SU-DHL-6 (cell line): Measurements from ENCODE around the gene HEXD.

ENCODE experiments used
- H2AFZ ChIP-seq: fragments of 200-600 bp; sonication (generic); 2 replicates; pipeline ENCODE4 v1.6.1; 2014; ENCODE audit warnings: low read depth, mild to moderate bottlenecking, moderate library complexity, mixed read lengths, antibody characterized with exemption, low read length; ENCODE audit not compliant: severe bottlenecking
- H3F3A ChIP-seq: fragments of 200-600 bp; shearing (Covaris generic); 2 replicates; pipeline ENCODE4 v1.6.0; 2016; ENCODE audit warnings: antibody characterized with exemption, mild to moderate bottlenecking; ENCODE audit not compliant: insufficient read depth
- H3K27ac ChIP-seq: fragments of 200-600 bp; sonication (generic); 2 replicates; pipeline ENCODE4 v1.5.1; 2016; ENCODE audit warnings: low read depth, mild to moderate bottlenecking, low read length, moderate library complexity, mixed read lengths
- H3K27me3 ChIP-seq: fragments of 200-600 bp; sonication (generic), shearing (Covaris generic); 2 replicates; pipeline ENCODE4 v1.6.0; 2014; ENCODE audit warnings: mild to moderate bottlenecking, low read length
- H3K36me3 ChIP-seq: fragments of 200-600 bp; sonication (generic); 2 replicates; pipeline ENCODE4 v1.6.1; 2014; ENCODE audit warnings: mild to moderate bottlenecking, low read length, mixed read lengths
- H3K4me2 ChIP-seq: fragments of 300-600, 200-600 bp; shearing (Covaris generic), sonication (generic); 2 replicates; pipeline ENCODE4 v1.6.0; 2014; ENCODE audit warnings: low read length, low read depth, mild to moderate bottlenecking; ENCODE audit not compliant: poor library complexity, severe bottlenecking
- H3K4me3 ChIP-seq: fragments of 200-600 bp; sonication (generic); 2 replicates; pipeline ENCODE4 v1.5.1; 2014; ENCODE audit warnings: antibody characterized with exemption, low read length, mild to moderate bottlenecking, mixed read lengths; ENCODE audit not compliant: insufficient read depth, poor library complexity, severe bottlenecking
- H3K79me2 ChIP-seq: fragments of 200-600 bp; sonication (generic); 2 replicates; pipeline ENCODE4 v1.6.1; 2014; ENCODE audit warnings: mild to moderate bottlenecking, low read length, moderate library complexity; ENCODE audit not compliant: insufficient read depth
- H3K9ac ChIP-seq: fragments of 200-600 bp; sonication (generic); 2 replicates; pipeline ENCODE4 v1.7.0; 2014; ENCODE audit warnings: mild to moderate bottlenecking, low read length
- H3K9me2 ChIP-seq: fragments of 200-600 bp; sonication (generic); replicated peaks from 2 replicates; pipeline ENCODE4 v1.6.1; 2014; ENCODE audit warnings: low read length; ENCODE audit not compliant: insufficient read depth
- H3K9me3 ChIP-seq: fragments of 200-600 bp; sonication (generic); 2 replicates; pipeline ENCODE4 v1.6.1; 2014; ENCODE audit warnings: low read length, mixed read lengths; ENCODE audit not compliant: insufficient read depth
- H4K20me1 ChIP-seq: fragments of 200-600 bp; sonication (generic); 2 replicates; pipeline ENCODE4 v1.6.1; 2014; ENCODE audit warnings: low read depth, mild to moderate bottlenecking, antibody characterized with exemption, low read length, moderate library complexity, mixed read lengths
- EZH2phosphoT487 ChIP-seq: fragments of 200-600 bp; sonication (generic), shearing (Covaris generic); conservative IDR thresholded peaks from 2 replicates; pipeline ENCODE4 v1.6.1; 2018; ENCODE audit warnings: mild to moderate bottlenecking, antibody characterized with exemption, low read length, moderate library complexity, mixed read lengths
- TF ChIP-seq, protein P1 (sequence below): fragments of 200-600 bp; sonication (generic); IDR thresholded peaks from one replicate; pipeline ENCODE4 v1.5.1; 2017; ENCODE audit warnings: antibody characterized with exemption, mild to moderate bottlenecking, low read length, moderate library complexity; ENCODE audit not compliant: insufficient read depth, poor library complexity, severe bottlenecking

HEXD gene

DNA sequence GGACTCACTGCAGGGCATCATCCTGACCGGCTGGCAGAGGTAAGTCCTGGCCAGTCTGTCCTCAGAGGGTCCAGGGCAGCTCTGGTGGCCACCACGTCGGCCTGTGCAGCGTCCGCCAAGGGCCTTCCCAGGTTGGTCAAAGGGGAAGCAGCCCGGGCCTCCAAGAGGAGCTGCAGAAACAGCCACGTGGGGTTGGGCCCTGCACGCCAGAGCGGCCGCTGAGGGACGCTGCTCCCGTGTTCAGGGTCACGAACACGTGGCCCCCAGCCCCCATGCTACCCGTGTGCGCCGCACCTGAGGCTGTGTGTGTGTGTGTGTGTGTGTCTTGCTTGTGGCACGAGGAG is 19.1 kb downstream of the HEXD start:
- H3K27me3 ChIP-seq = no peaks in the 10 kb centered on the region
- H3F3A ChIP-seq = peaks cover 19% of the 10 kb centered on the region
- no peak overlapping the region for H2AFZ ChIP-seq
- no peaks in the 10 kb centered on the region for H3K9me3 ChIP-seq
- H3K36me3 ChIP-seq = peaks cover 1% of the 10 kb centered on the region; the same call in 1 of the 2 replicates
- no peak overlapping the region for H3K4me3 ChIP-seq
- H3K79me2 ChIP-seq = no peaks in the 10 kb centered on the region
- H3K9ac ChIP-seq = no peak overlapping the region
- H4K20me1 ChIP-seq = no peaks in the 10 kb centered on the region
- H3K4me2 ChIP-seq = no peak overlapping the region
- TF ChIP-seq, protein P1, sequence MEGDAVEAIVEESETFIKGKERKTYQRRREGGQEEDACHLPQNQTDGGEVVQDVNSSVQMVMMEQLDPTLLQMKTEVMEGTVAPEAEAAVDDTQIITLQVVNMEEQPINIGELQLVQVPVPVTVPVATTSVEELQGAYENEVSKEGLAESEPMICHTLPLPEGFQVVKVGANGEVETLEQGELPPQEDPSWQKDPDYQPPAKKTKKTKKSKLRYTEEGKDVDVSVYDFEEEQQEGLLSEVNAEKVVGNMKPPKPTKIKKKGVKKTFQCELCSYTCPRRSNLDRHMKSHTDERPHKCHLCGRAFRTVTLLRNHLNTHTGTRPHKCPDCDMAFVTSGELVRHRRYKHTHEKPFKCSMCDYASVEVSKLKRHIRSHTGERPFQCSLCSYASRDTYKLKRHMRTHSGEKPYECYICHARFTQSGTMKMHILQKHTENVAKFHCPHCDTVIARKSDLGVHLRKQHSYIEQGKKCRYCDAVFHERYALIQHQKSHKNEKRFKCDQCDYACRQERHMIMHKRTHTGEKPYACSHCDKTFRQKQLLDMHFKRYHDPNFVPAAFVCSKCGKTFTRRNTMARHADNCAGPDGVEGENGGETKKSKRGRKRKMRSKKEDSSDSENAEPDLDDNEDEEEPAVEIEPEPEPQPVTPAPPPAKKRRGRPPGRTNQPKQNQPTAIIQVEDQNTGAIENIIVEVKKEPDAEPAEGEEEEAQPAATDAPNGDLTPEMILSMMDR = no peak
- TF ChIP-seq EZH2phosphoT487 = no peak
- no peaks in the 10 kb centered on the region for H3K9me2 ChIP-seq
- H3K27ac ChIP-seq = no peak overlapping the region

DNA sequence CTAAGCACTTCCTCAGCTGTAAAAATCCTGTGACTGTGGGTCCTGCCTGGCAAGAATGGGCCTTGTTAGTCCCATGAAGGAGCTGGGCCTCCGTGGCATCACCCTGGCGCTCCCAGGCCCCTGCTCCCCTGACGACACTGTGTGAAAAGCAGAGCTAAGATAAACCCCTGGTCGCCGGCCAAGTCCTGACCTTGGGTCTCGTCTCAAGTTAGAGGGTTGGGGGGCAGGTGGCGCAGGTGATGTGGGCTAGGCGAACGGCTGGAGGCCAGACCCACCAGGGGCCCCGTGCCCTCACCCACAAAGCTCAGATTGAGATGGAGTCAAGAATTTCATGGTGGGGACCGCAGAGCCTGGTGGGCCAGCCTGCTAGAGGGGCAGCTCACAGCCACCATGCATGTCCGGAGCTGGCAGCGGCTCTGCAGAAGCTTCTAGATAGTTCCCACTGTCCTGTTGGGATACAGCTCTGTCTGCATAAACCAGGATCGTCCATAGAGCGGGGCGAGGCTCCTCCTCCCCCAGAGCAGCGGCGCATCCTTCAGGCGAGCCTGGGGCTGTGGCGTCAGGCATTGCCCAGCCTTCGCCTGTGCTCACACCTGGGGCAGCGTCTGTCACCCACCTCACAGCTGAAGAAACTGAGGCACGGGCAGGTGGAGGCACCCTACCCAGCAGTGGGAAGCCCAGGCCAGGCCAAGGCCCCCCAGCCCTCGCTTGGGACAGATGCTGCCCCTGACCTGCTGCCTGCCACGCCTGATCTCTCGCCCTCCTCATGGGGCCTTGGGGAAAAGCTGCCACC is 20.4 kb downstream of the HEXD start:
- Histone ChIP-seq H3K4me3 (no peak overlapping the region), H3K4me2 (no peak overlapping the region), H3K27me3 (no peaks in the 10 kb centered on the region), H2AFZ (no peak overlapping the region), H3K79me2 (no peaks in the 10 kb centered on the region), H3K9me3 (no peaks in the 10 kb centered on the region), H4K20me1 (no peaks in the 10 kb centered on the region), H3F3A (peaks cover 23% of the 10 kb centered on the region), H3K36me3 (peaks cover 6% of the 10 kb centered on the region; the same call in 1 of the 2 replicates), H3K9ac (no peak overlapping the region), H3K27ac (no peak overlapping the region), H3K9me2 (no peaks in the 10 kb centered on the region)
- TF ChIP-seq, protein P1 = no peak
- TF ChIP-seq EZH2phosphoT487 = no peak

DNA sequence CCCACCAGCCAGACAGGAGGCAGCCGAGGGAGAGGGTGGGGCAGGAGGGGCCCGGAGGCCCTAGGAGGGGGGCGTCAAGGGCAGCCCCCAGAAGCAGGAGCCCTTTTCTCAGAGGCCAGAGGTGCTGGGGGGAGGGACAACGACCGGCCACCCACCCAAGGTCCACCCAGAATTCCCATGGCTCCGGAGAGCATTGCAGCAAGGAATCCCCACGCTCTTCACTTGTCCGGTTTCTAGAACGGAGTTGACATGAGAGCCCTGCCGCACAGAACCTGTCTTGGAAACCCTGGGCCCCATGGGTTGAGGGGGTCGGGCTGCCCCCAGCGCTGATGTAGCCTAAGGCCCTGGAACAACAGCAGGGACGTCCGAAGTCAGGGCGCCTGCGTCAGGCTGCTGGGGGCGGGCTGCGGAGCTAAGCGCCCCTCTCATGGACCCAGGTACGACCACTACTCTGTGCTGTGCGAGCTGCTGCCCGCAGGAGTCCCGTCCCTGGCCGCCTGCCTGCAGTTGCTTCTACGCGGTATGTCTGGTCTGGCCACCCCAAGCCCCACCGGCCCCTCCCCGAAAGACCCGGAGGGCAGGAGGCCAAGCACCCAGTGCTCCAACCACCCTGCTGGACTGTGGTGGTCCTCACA is 21.2 kb downstream of the HEXD start:
- Histone ChIP-seq H3K4me3 (no peak overlapping the region), H2AFZ (no peak overlapping the region), H3K36me3 (peaks cover 6% of the 10 kb centered on the region; the same call in 1 of the 2 replicates), H3K27me3 (no peaks in the 10 kb centered on the region), H3K9ac (no peak overlapping the region), H3F3A (peaks cover 23% of the 10 kb centered on the region), H3K9me3 (no peaks in the 10 kb centered on the region), H4K20me1 (no peaks in the 10 kb centered on the region), H3K9me2 (no peaks in the 10 kb centered on the region), H3K27ac (no peak overlapping the region), H3K79me2 (no peaks in the 10 kb centered on the region), H3K4me2 (no peak overlapping the region)
- TF ChIP-seq, protein P1 = no peak
- TF ChIP-seq EZH2phosphoT487 = no peak
